HG03354 (cell line): ENCODE data around the gene ZNF90.
A peak's percentile ranks its signal among the peaks of the same experiment; 100 is the strongest.
"Not testable (repeated sequence)": the region's sequence is repeated elsewhere in the genome, so short reads cannot be mapped to it uniquely, and the experiment has no call there.

ENCODE experiments used
- ATAC-seq: cut with Tn5 transposase; IDR thresholded peaks from one replicate; pipeline ENCODE4 v1.9.1; 2021; ENCODE audit warnings: mild to moderate bottlenecking; ENCODE audit not compliant: unreplicated experiment, poor library complexity, severe bottlenecking

The ZNF90 gene

GRCh38 chr19:20082876-20083275 lies 5.1 kb downstream of the ZNF90 start:
- ATAC-seq: not testable (repeated sequence)

- ATAC-seq: no peak
These were observed 24.3 kb downstream of the ZNF90 start for GRCh38 chr19:20102097-20102496.

- no peak for ATAC-seq
These were observed 25.4 kb downstream of the ZNF90 start for GRCh38 chr19:20103091-20103740.

- no peak for ATAC-seq
These were observed 29.5 kb downstream of the ZNF90 start for GRCh38 chr19:20107301-20107700.

- ATAC-seq: not testable (repeated sequence)
These were observed 40.5 kb downstream of the ZNF90 start for GRCh38 chr19:20118064-20118839.

GRCh38 chr19:20124879-20125278 lies 47.1 kb downstream of the ZNF90 start:
- ATAC-seq: no peak

- ATAC-seq: not testable (repeated sequence)
These were observed 55.1 kb downstream of the ZNF90 start for GRCh38 chr19:20132933-20133332.

- not testable (repeated sequence) for ATAC-seq
These were observed 59.9 kb downstream of the ZNF90 start for GRCh38 chr19:20137714-20138113.

GRCh38 chr19:20151617-20152145 lies 73.9 kb downstream of the ZNF90 start:
- ATAC-seq: no peak

- not testable (repeated sequence) for ATAC-seq
These were observed 74.7 kb downstream of the ZNF90 start for GRCh38 chr19:20152506-20152905.

GRCh38 chr19:20153281-20153680 lies 75.5 kb downstream of the ZNF90 start:
- no peak for ATAC-seq

- no peak for ATAC-seq
These were observed 76.8 kb downstream of the ZNF90 start for GRCh38 chr19:20154636-20155035.

GRCh38 chr19:20162821-20163220 lies 85.0 kb downstream of the ZNF90 start:
- no peak for ATAC-seq

GRCh38 chr19:20164456-20164855 lies 86.7 kb downstream of the ZNF90 start:
- no peak for ATAC-seq

- ATAC-seq: no peak
These were observed 88.3 kb downstream of the ZNF90 start for GRCh38 chr19:20165971-20166592.

- peak; percentile 97 for ATAC-seq
These were observed 89.3 kb downstream of the ZNF90 start, which contains the start of gene ZNF486 for GRCh38 chr19:20167020-20167644. ZNF486 (plus strand) TSS chr19:20167214; CDS start chr19:20167331, 117 bp downstream.

- ATAC-seq: no peak
These were observed 89.9 kb downstream of the ZNF90 start for GRCh38 chr19:20167651-20168122.
